Subcutaneous abdominal adipose tissue (tissue), 5 donors: ENCODE measurements around the gene CELSR1.

Experiments used
- H3K27ac ChIP-seq: one replicate; pipeline ENCODE4 v1.7.0; 2013; ENCODE audit warnings: low read depth, mild to moderate bottlenecking, inconsistent platforms, low read length, moderate library complexity
- H3K27me3 ChIP-seq, 5 donors: one replicate each; pipeline ENCODE4 v1.7.0; 2013; ENCODE audit warnings: low read length in 5 of 5, inconsistent platforms in 1 of 5; ENCODE audit not compliant: control insufficient read depth in 5 of 5, insufficient read depth in 4 of 5
- H3K36me3 ChIP-seq, 5 donors: one replicate each; pipeline ENCODE4 v1.7.0; 2013; ENCODE audit warnings: low read length in 5 of 5; ENCODE audit not compliant: control insufficient read depth in 5 of 5, insufficient read depth in 5 of 5
- H3K4me1 ChIP-seq, 5 donors: one replicate each; pipeline ENCODE4 v1.7.0; 2013; ENCODE audit warnings: low read length in 5 of 5, mild to moderate bottlenecking in 3 of 5, moderate library complexity in 1 of 5; ENCODE audit not compliant: control insufficient read depth in 5 of 5, insufficient read depth in 5 of 5
- H3K4me3 ChIP-seq, 5 donors: one replicate each; pipeline ENCODE4 v1.7.0; 2013; ENCODE audit warnings: low read length in 5 of 5, low read depth in 1 of 5
- H3K9ac ChIP-seq, 5 donors: one replicate each; pipeline ENCODE4 v1.7.0; 2013; ENCODE audit warnings: low read length in 5 of 5, mild to moderate bottlenecking in 4 of 5, moderate library complexity in 3 of 5
- H3K9me3 ChIP-seq, 5 donors: one replicate each; pipeline ENCODE4 v1.7.0; 2013; ENCODE audit warnings: low read length in 5 of 5; ENCODE audit not compliant: control insufficient read depth in 5 of 5
- donor health status: healthy.
- donor health status: healthy.
- donor health status: healthy.
- donor health status: healthy.
- donor health status: healthy.

The CELSR1 gene

GRCh38 chr22:46366801-46367706 is 170.4 kb downstream of the CELSR1 start:
- Histone ChIP-seq H3K9me3 (no peaks in the 10 kb centered on the region), H3K27ac (no peak overlapping the region), H3K36me3 (no peaks in the 10 kb centered on the region), H3K9ac (no peak overlapping the region), H3K27me3 (peaks cover 17 to 45% (median 31%) of the 10 kb centered on the region in 5 donors), H3K4me1 (peaks cover 0 to 7% (median 0%) of the 10 kb centered on the region in 5 donors), H3K4me3 (no peak overlapping the region)

GRCh38 chr22:46366327-46366731 is 171.1 kb downstream of the CELSR1 start:
- no peak overlapping the region for H3K4me3 ChIP-seq
- H3K9ac ChIP-seq = no peak overlapping the region
- H3K36me3 ChIP-seq = no peaks in the 10 kb centered on the region
- peaks cover 0 to 8% (median 0%) of the 10 kb centered on the region in 5 donors for H3K4me1 ChIP-seq
- no peak overlapping the region for H3K27ac ChIP-seq
- H3K9me3 ChIP-seq = no peaks in the 10 kb centered on the region
- peaks cover 17 to 45% (median 31%) of the 10 kb centered on the region in 5 donors for H3K27me3 ChIP-seq

GRCh38 chr22:46365166-46365624 is 172.2 kb downstream of the CELSR1 start:
- H3K4me1 ChIP-seq = peaks cover 0 to 8% (median 0%) of the 10 kb centered on the region in 5 donors
- no peak overlapping the region for H3K4me3 ChIP-seq
- H3K27me3 ChIP-seq = peaks cover 17 to 43% (median 31%) of the 10 kb centered on the region in 5 donors
- H3K27ac ChIP-seq = no peak overlapping the region
- H3K9me3 ChIP-seq = peaks cover 0 to 2% (median 0%) of the 10 kb centered on the region in 5 donors
- no peak overlapping the region for H3K9ac ChIP-seq
- no peaks in the 10 kb centered on the region for H3K36me3 ChIP-seq

- Histone ChIP-seq H3K4me1 (peaks cover 0 to 8% (median 0%) of the 10 kb centered on the region in 5 donors), H3K9me3 (peaks cover 0 to 3% (median 0%) of the 10 kb centered on the region in 5 donors), H3K27me3 (peaks cover 17 to 43% (median 31%) of the 10 kb centered on the region in 5 donors), H3K27ac (no peak overlapping the region), H3K9ac (no peak overlapping the region), H3K4me3 (no peak overlapping the region), H3K36me3 (peaks cover 0 to 2% (median 0%) of the 10 kb centered on the region in 5 donors)
Measured at GRCh38 chr22:46364341-46365165, 172.9 kb downstream of the CELSR1 start.

GRCh38 chr22:46363611-46364321 is 173.7 kb downstream of the CELSR1 start:
- no peak overlapping the region for H3K9ac ChIP-seq
- H3K9me3 ChIP-seq = peaks cover 0 to 3% (median 0%) of the 10 kb centered on the region in 5 donors
- H3K27me3 ChIP-seq = peaks cover 17 to 43% (median 31%) of the 10 kb centered on the region in 5 donors
- no peak overlapping the region for H3K27ac ChIP-seq
- H3K36me3 ChIP-seq = peaks cover 0 to 10% (median 0%) of the 10 kb centered on the region in 5 donors
- H3K4me1 ChIP-seq = peaks cover 0 to 8% (median 0%) of the 10 kb centered on the region in 5 donors
- H3K4me3 ChIP-seq = no peak overlapping the region

GRCh38 chr22:46362934-46363515 is 174.4 kb downstream of the CELSR1 start:
- H3K9ac ChIP-seq = no peak overlapping the region
- H3K27me3 ChIP-seq = peaks cover 17 to 43% (median 28%) of the 10 kb centered on the region in 5 donors
- no peak overlapping the region for H3K27ac ChIP-seq

GRCh38 chr22:46362203-46362933 is 175.1 kb downstream of the CELSR1 start:
- Histone ChIP-seq H3K9ac (no peak overlapping the region), H3K9me3 (peaks cover 0 to 3% (median 0%) of the 10 kb centered on the region in 5 donors), H3K4me3 (no peak overlapping the region), H3K4me1 (peaks cover 0 to 8% (median 0%) of the 10 kb centered on the region in 5 donors), H3K36me3 (peaks cover 0 to 21% (median 7%) of the 10 kb centered on the region in 5 donors), H3K27ac (no peak overlapping the region), H3K27me3 (peaks cover 17 to 38% (median 26%) of the 10 kb centered on the region in 5 donors)

More at GRCh38 chr22:46362934-46363515, 174.4 kb downstream of the CELSR1 start:
- peaks cover 0 to 3% (median 0%) of the 10 kb centered on the region in 5 donors for H3K9me3 ChIP-seq
- H3K36me3 ChIP-seq = peaks cover 0 to 15% (median 4%) of the 10 kb centered on the region in 5 donors
- H3K4me1 ChIP-seq = peaks cover 0 to 8% (median 0%) of the 10 kb centered on the region in 5 donors
- H3K4me3 ChIP-seq = no peak overlapping the region

GRCh38 chr22:46361826-46362202 is 175.6 kb downstream of the CELSR1 start:
- H3K27ac ChIP-seq = no peak overlapping the region
- H3K4me3 ChIP-seq = no peak overlapping the region
- peaks cover 0 to 8% (median 0%) of the 10 kb centered on the region in 5 donors for H3K4me1 ChIP-seq
- H3K27me3 ChIP-seq = peaks cover 11 to 33% (median 21%) of the 10 kb centered on the region in 5 donors
- no peak overlapping the region for H3K9ac ChIP-seq
- peaks cover 0 to 3% (median 0%) of the 10 kb centered on the region in 5 donors for H3K9me3 ChIP-seq
- H3K36me3 ChIP-seq = peaks cover 0 to 27% (median 12%) of the 10 kb centered on the region in 5 donors
